H9 (cell line): ENCODE results near the gene CCSER1. TPM values are rescaled to one million over a fixed set of nuclear protein-coding genes. Genes with fewer than 3 reads are reported as not detected.

Source experiments
- DNase-seq: peaks from one replicate; pipeline ENCODE4 v3.0.0-alpha.2; 2017
- H2AFZ ChIP-seq: one replicate; pipeline ENCODE4 v1.6.1; 2013; ENCODE audit warnings: mild to moderate bottlenecking, low read length, control low read depth, moderate library complexity
- H2AK5ac ChIP-seq: 2 replicates; pipeline ENCODE4 v1.6.1; 2013; ENCODE audit warnings: low read length, control low read depth, mixed read lengths; ENCODE audit not compliant: insufficient read length
- H2BK120ac ChIP-seq: one replicate; pipeline ENCODE4 v1.6.1; 2013; ENCODE audit warnings: low read depth, mild to moderate bottlenecking, low read length, control low read depth, inconsistent platforms; ENCODE audit not compliant: poor library complexity, severe bottlenecking
- H2BK12ac ChIP-seq: 2 replicates; pipeline ENCODE4 v1.6.1; 2013; ENCODE audit warnings: low read length, control low read depth, mixed read lengths, low read depth; ENCODE audit not compliant: insufficient read length
- H2BK15ac ChIP-seq: 2 replicates; pipeline ENCODE4 v1.6.1; 2013; ENCODE audit warnings: low read depth, low read length, control low read depth
- H2BK20ac ChIP-seq: one replicate; pipeline ENCODE4 v1.6.1; 2013; ENCODE audit warnings: low read depth, mild to moderate bottlenecking, low read length, control low read depth, inconsistent platforms; ENCODE audit not compliant: poor library complexity, severe bottlenecking
- H2BK5ac ChIP-seq: 2 replicates; pipeline ENCODE4 v1.6.1; 2013; ENCODE audit warnings: low read length, control low read depth, mixed read lengths; ENCODE audit not compliant: insufficient read length
- H3K14ac ChIP-seq: 2 replicates; pipeline ENCODE4 v1.6.1; 2013; ENCODE audit warnings: low read length, control low read depth; ENCODE audit not compliant: insufficient read depth
- H3K18ac ChIP-seq: 2 replicates; pipeline ENCODE4 v1.6.1; 2013; ENCODE audit warnings: low read depth, mild to moderate bottlenecking, mixed read lengths, low read length, control low read depth; ENCODE audit not compliant: insufficient read length
- H3K23ac ChIP-seq: 2 replicates; pipeline ENCODE4 v1.6.1; 2013; ENCODE audit warnings: low read length, control low read depth, mixed read lengths, low read depth; ENCODE audit not compliant: insufficient read length
- H3K23me2 ChIP-seq: 2 replicates; pipeline ENCODE4 v1.6.1; 2013; ENCODE audit warnings: low read depth, mild to moderate bottlenecking, mixed read lengths, low read length, control low read depth; ENCODE audit not compliant: insufficient read length, poor library complexity, severe bottlenecking
- H3K27ac ChIP-seq: 2 replicates; pipeline ENCODE4 v1.5.1; 2013; ENCODE audit warnings: low read length, control low read depth, mixed read lengths, low read depth; ENCODE audit not compliant: insufficient read length
- H3K27me3 ChIP-seq: 2 replicates; pipeline ENCODE4 v1.6.1; 2013; ENCODE audit warnings: low read length, control low read depth, inconsistent platforms; ENCODE audit not compliant: insufficient read depth
- H3K4ac ChIP-seq: 2 replicates; pipeline ENCODE4 v1.6.1; 2013; ENCODE audit warnings: low read depth, mild to moderate bottlenecking, control low read depth, inconsistent platforms, low read length, moderate library complexity
- H3K4me1 ChIP-seq: 2 replicates; pipeline ENCODE4 v1.6.1; 2013; ENCODE audit warnings: low read length, control low read depth, inconsistent platforms; ENCODE audit not compliant: insufficient read depth
- H3K4me2 ChIP-seq: 2 replicates; pipeline ENCODE4 v1.6.1; 2013; ENCODE audit warnings: low read length, control low read depth, mixed read lengths; ENCODE audit not compliant: insufficient read length, insufficient read depth
- H3K56ac ChIP-seq: 2 replicates; pipeline ENCODE4 v1.6.1; 2013; ENCODE audit warnings: low read depth, mild to moderate bottlenecking, mixed read lengths, low read length, control low read depth; ENCODE audit not compliant: insufficient read length
- H3K79me1 ChIP-seq: 2 replicates; pipeline ENCODE4 v1.6.1; 2013; ENCODE audit warnings: low read depth, mild to moderate bottlenecking, moderate library complexity, low read length, control low read depth, inconsistent platforms; ENCODE audit not compliant: insufficient read depth, poor library complexity, severe bottlenecking
- H3K79me2 ChIP-seq: 2 replicates; pipeline ENCODE4 v1.6.1; 2013; ENCODE audit warnings: low read length, control low read depth, inconsistent platforms; ENCODE audit not compliant: insufficient read depth
- H3K9ac ChIP-seq: 2 replicates; pipeline ENCODE4 v1.6.1; 2013; ENCODE audit warnings: low read length, control low read depth, mixed read lengths; ENCODE audit not compliant: insufficient read length; ENCODE audit errors: extremely low read depth
- H3K9me3 ChIP-seq: one replicate; pipeline ENCODE4 v1.6.1; 2013; ENCODE audit warnings: low read depth, low read length, inconsistent platforms; ENCODE audit not compliant: control insufficient read depth
- H3T11ph ChIP-seq: one replicate; pipeline ENCODE4 v1.6.1; 2013; ENCODE audit warnings: mild to moderate bottlenecking, low read length, control low read depth, inconsistent platforms
- H4K20me1 ChIP-seq: one replicate; pipeline ENCODE4 v1.6.1; 2013; ENCODE audit not compliant: control insufficient read depth, insufficient read length, insufficient read depth
- H4K5ac ChIP-seq: 2 replicates; pipeline ENCODE4 v1.6.1; 2013; ENCODE audit warnings: low read depth, mild to moderate bottlenecking, mixed read lengths, low read length, control low read depth; ENCODE audit not compliant: insufficient read length
- H4K8ac ChIP-seq: replicated peaks from 2 replicates; pipeline ENCODE4 v1.6.1; 2013; ENCODE audit warnings: low read length, control low read depth, mixed read lengths, low read depth; ENCODE audit not compliant: insufficient read length
- H4K91ac ChIP-seq: 2 replicates; pipeline ENCODE4 v1.6.1; 2013; ENCODE audit warnings: low read depth, mild to moderate bottlenecking, moderate library complexity, mixed read lengths, low read length, control low read depth; ENCODE audit not compliant: insufficient read length
- H3K27ac Mint-ChIP-seq, 3 experiments: 2 replicates in 2 of 3; 3 replicates in 1 of 3; pipeline ENCODE4 v1.8.0; 2020 to 2021; ENCODE audit warnings: mixed read lengths in 3 of 3, mild to moderate bottlenecking in 1 of 3, moderate library complexity in 1 of 3
- H3K27me3 Mint-ChIP-seq: 2 replicates; pipeline ENCODE4 v1.8.0; 2021; ENCODE audit warnings: low read depth, mild to moderate bottlenecking, moderate library complexity, mixed read lengths
- H3K36me3 Mint-ChIP-seq, 3 experiments: 2 replicates in 2 of 3; 3 replicates in 1 of 3; pipeline ENCODE4 v1.8.0; 2020 to 2021; ENCODE audit warnings: low read depth in 3 of 3, mixed read lengths in 3 of 3; ENCODE audit not compliant: insufficient read depth in 1 of 3
- H3K4me1 Mint-ChIP-seq, 2 experiments: 2 replicates each; pipeline ENCODE4 v1.8.0; 2020; ENCODE audit warnings: mixed read lengths in 2 of 2
- H3K4me3 Mint-ChIP-seq, 2 experiments: 2 replicates in 1 of 2; 3 replicates in 1 of 2; pipeline ENCODE4 v1.8.0; 2020 to 2021; ENCODE audit warnings: mild to moderate bottlenecking in 2 of 2, mixed read lengths in 2 of 2, moderate library complexity in 1 of 2
- H3K9me3 Mint-ChIP-seq, 2 experiments: 2 replicates in 1 of 2; 3 replicates in 1 of 2; pipeline ENCODE4 v1.8.0; 2020; ENCODE audit warnings: mild to moderate bottlenecking in 2 of 2, mixed read lengths in 2 of 2, moderate library complexity in 1 of 2
- CTCF ChIP-seq: fragments of 200-600 bp; sonication (generic); conservative IDR thresholded peaks from 3 replicates; pipeline ENCODE4 v1.8.0; 2021; ENCODE audit warnings: antibody characterized with exemption, mild to moderate bottlenecking
- total RNA-seq: library from RNA; stranded (reverse); gene quantifications from 2 replicates; pipeline ENCODE4 v1.2.1, GENCODE V29; 2021

The CCSER1 gene
- total RNA-seq, 1 experiment from 2014 or later: 0.37 TPM

GRCh38 chr4:90226734-90227133 lies 99.5 kb downstream of the CCSER1 start:
- no peak for TF ChIP-seq CTCF
- H4K5ac ChIP-seq: no peak overlapping the region
- Mint-ChIP-seq H3K27me3 (no peaks in the 10 kb centered on the region), H3K4me1 (no peaks in the 10 kb centered on the region), H3K9me3 (peaks cover 23 to 30% of the 10 kb centered on the region in 2 experiments), H3K27ac (no peak overlapping the region), H3K4me3 (no peak overlapping the region), H3K36me3 (peaks cover 15 to 24% (median 15%) of the 10 kb centered on the region in 3 experiments)
- no peak overlapping the region for H3T11ph ChIP-seq
- H3K79me1 ChIP-seq: no peaks in the 10 kb centered on the region
- H3K9me3 ChIP-seq: peaks cover 5% of the 10 kb centered on the region
- H3K79me2 ChIP-seq: no peaks in the 10 kb centered on the region
- H2BK12ac ChIP-seq: no peak overlapping the region
- H3K27me3 ChIP-seq: no peaks in the 10 kb centered on the region
- H4K20me1 ChIP-seq: no peaks in the 10 kb centered on the region
- H3K18ac ChIP-seq: no peak overlapping the region
- H2AFZ ChIP-seq: no peak overlapping the region
- no peak overlapping the region for H4K8ac ChIP-seq
- no peak overlapping the region for H3K27ac ChIP-seq
- no peak overlapping the region for H2BK5ac ChIP-seq
- H3K14ac ChIP-seq: no peak overlapping the region
- no peak overlapping the region for H4K91ac ChIP-seq
- no peak overlapping the region for H3K9ac ChIP-seq
- H3K23ac ChIP-seq: no peak overlapping the region
- no peak overlapping the region for H2BK120ac ChIP-seq
- no peak overlapping the region for H3K4me2 ChIP-seq
- H3K56ac ChIP-seq: no peak overlapping the region
- H2BK20ac ChIP-seq: no peak overlapping the region
- no peak overlapping the region for H2AK5ac ChIP-seq
- no peak for DNase-seq
- no peak overlapping the region for H2BK15ac ChIP-seq
- no peaks in the 10 kb centered on the region for H3K4me1 ChIP-seq
- no peaks in the 10 kb centered on the region for H3K23me2 ChIP-seq
- no peak overlapping the region for H3K4ac ChIP-seq
